NCI-H524 treated with DMSO at 0.1 percent for 48 hours (cell line): ENCODE measurements around the gene VEGFA.

Source experiments
- DNase-seq: peaks from one replicate; lab custom pipeline; 2025; lab: John Stamatoyannopoulos, UW

Gene VEGFA

GRCh38 chr6:43738877-43739641 lies 31.0 kb upstream of the VEGFA start:
- no peak for DNase-seq

- DNase-seq, result no peak
Observed at GRCh38 chr6:43739642-43740091, 30.3 kb upstream of the VEGFA start.

GRCh38 chr6:43740321-43740960 lies 29.6 kb upstream of the VEGFA start:
- no peak for DNase-seq

GRCh38 chr6:43740961-43741764 lies 28.8 kb upstream of the VEGFA start:
- no peak for DNase-seq

- DNase-seq, result no peak
Observed at GRCh38 chr6:43741829-43742228, 28.2 kb upstream of the VEGFA start.

- DNase-seq, result no peak
Observed at GRCh38 chr6:43742285-43742684, 27.7 kb upstream of the VEGFA start.

GRCh38 chr6:43742931-43743632 lies 26.9 kb upstream of the VEGFA start:
- no peak for DNase-seq

- DNase-seq, result no peak
Observed at GRCh38 chr6:43743682-43744381, 26.2 kb upstream of the VEGFA start.

GRCh38 chr6:43744491-43744890 lies 25.5 kb upstream of the VEGFA start:
- DNase-seq, result no peak

- DNase-seq, result no peak
Observed at GRCh38 chr6:43744931-43745727, 24.9 kb upstream of the VEGFA start.

- DNase-seq, result no peak
Observed at GRCh38 chr6:43746071-43746470, 23.9 kb upstream of the VEGFA start.

GRCh38 chr6:43746613-43747102 lies 23.4 kb upstream of the VEGFA start:
- DNase-seq, result no peak

GRCh38 chr6:43747784-43748183 lies 22.2 kb upstream of the VEGFA start:
- no peak for DNase-seq

- DNase-seq, result no peak
Observed at GRCh38 chr6:43748765-43749164, 21.2 kb upstream of the VEGFA start.

GRCh38 chr6:43749461-43749860 lies 20.6 kb upstream of the VEGFA start:
- no peak for DNase-seq

- no peak for DNase-seq
Observed at GRCh38 chr6:43750622-43751021, 19.4 kb upstream of the VEGFA start.

GRCh38 chr6:43753570-43754183 lies 16.3 kb upstream of the VEGFA start:
- no peak for DNase-seq

GRCh38 chr6:43757966-43758616 lies 11.9 kb upstream of the VEGFA start:
- no peak for DNase-seq

GRCh38 chr6:43758617-43759050 lies 11.4 kb upstream of the VEGFA start:
- DNase-seq, result no peak
